NOMO-1 treated with DMSO at 0.1 percent for 48 hours (cell line): ENCODE results near the gene TTC9.
"Not testable (repeated sequence)": the region's sequence is repeated elsewhere in the genome, so short reads cannot be mapped to it uniquely, and the experiment has no call there.

ENCODE experiments used
- DNase-seq: peaks from one replicate; lab custom pipeline; 2025; ENCODE audit not compliant: unreplicated experiment; lab: John Stamatoyannopoulos, UW

TTC9 gene

GRCh38 chr14:70671652-70672644 is 30.2 kb downstream of the TTC9 start:
- DNase-seq = no peak

GRCh38 chr14:70677341-70677740 is 35.6 kb downstream of the TTC9 start:
- DNase-seq = no peak

DNA sequence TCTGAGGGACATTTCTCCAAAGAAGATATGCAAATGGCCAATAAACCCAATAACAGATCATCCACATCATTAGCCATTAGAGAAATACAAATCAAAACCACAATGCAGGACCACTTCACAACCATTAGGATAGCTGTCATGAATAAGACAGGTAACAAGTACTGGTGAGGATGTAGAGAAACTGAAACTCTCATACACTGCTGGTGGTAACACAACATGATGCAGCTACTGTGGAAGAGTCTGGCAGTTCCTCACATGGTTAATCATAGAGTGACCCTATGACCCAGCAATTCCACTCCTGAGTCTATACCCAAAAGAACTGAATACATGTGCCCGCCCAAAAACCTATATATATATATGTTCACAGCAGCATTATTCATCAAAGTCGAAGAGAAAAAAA is 39.0 kb downstream of the TTC9 start:
- DNase-seq = no peak

GRCh38 chr14:70683983-70684382 is 42.3 kb downstream of the TTC9 start:
- DNase-seq = no peak

GRCh38 chr14:70685474-70686197 is 43.9 kb downstream of the TTC9 start:
- no peak for DNase-seq

DNA sequence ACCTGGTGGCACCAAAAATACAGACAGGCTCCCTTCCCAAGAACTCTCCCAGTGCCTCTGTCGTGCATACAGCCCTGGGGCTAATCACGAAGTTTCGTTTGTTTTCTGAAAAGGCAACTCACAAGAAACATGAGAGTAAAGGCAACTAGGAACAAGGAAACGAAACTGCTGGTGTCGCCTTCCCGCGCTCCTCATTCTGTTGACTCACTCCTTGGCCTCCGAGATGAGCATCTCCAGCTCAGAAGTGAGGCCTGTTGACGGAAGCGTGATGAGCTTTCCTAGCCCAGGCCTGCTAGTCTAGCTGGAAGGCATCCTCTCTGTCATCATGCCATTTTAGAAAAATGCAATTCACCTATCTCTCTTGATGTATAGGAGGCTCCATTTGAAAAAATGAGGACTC is 50.5 kb downstream of the TTC9 start:
- DNase-seq = peak; percentile 97

DNA sequence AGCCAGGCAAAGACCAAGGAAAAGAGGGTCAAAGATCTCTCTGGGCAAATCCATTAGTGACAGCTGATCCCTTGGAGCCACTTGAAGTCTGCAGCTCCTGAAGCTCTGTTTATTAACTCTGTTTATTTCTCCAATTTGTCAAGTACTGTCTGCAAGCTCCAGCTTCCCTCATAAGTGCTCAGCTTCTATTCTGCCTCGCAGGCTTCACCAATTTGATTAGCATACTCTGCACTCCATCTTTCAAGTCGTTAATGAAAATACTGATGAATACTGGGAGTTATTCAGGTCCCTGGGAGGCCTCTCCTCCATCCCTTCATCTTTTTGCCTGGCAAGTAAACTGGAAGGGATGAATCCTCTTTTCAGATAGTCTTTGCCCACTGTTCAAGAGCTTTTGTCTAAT is 54.3 kb downstream of the TTC9 start:
- DNase-seq = no peak

DNA sequence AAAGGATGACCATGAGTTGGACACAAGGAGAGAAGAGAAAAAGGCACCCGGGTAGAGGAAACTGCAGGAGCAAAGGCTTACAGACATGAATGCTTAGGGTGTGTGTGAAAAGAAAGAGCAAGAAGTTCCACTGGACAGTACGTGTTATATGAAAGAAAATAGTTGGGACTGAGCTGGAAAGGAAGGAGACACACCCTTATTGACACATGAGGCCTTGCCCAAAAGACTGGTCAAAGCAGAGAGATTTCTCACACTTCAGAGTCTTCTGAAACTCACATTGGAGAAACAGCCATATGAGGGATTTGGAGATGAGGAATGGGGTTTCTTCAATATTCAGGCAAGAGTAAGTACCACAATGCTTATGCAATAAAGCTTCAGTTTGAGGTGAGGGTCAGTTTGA is 56.0 kb downstream of the TTC9 start:
- DNase-seq = no peak

DNA sequence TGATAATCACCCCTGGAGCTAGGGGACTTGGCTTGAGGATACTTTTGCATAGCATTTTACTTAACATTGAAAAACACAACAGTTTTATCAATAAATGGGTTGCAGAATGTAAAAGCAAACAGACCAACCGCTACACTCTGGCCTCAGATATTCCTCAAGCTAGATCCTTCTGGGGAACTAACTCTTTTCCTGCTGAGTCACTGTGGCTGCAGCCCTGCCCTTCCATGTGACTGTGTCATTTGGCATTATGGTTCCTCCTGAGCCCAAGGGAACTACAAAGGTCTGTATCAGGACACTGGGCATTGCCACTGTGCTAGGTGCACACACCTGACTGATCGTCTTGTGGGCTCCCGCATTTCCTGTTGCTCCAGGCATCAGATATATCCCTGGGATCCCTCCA is 56.6 kb downstream of the TTC9 start:
- DNase-seq = peak; percentile 60

- no peak for DNase-seq
Observed at GRCh38 chr14:70699646-70700045, 57.9 kb downstream of the TTC9 start.

GRCh38 chr14:70700955-70701585 is 59.4 kb downstream of the TTC9 start:
- no peak for DNase-seq

- no peak for DNase-seq
Observed at GRCh38 chr14:70701610-70702009, 59.9 kb downstream of the TTC9 start.

GRCh38 chr14:70702161-70702560 is 60.4 kb downstream of the TTC9 start:
- no peak for DNase-seq

DNA sequence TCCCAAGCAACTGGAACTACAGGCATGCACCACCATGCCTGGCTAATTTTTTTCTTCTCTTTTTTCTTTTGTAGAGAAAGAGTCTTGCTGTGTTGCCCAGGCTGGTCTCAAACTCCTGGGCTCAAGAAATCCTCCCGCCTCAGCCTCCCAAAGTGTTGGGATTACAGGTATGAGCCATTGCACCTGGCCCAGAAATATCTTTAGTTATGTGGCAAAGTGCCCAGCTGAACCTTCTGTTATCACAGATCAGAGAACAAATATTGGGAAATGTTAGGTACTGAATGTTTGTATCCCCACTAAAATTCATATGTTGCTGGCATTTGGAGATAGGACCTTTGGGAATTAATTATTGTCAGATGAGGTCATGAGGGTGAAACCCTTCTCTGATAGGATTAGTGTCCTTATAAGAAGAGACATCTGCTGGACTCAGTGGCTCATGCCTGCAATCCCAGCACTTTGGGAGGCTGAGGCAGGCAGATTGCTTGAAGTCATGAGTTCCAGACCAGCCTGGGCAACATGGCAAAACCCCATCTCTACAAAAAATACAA is 62.0 kb downstream of the TTC9 start:
- DNase-seq = not testable (repeated sequence)

DNA sequence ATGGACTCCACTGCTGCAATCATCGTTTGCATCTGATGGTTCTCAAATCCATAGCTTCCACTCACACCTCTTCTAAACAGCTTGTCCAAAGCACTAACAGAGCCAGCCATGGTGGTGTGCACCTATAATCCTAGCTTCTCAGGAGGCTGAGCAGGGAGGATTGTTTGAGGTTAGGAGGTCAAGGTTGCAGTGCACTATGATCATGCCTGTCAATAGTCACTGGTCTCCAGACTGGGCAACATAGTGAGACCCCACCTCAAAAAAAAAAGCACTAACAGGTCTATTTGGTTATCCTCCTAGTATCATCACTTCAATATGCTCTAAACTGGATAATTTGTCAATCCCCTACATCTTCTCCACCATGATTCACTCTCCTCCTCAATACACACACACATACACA is 63.2 kb downstream of the TTC9 start:
- no peak for DNase-seq

DNA sequence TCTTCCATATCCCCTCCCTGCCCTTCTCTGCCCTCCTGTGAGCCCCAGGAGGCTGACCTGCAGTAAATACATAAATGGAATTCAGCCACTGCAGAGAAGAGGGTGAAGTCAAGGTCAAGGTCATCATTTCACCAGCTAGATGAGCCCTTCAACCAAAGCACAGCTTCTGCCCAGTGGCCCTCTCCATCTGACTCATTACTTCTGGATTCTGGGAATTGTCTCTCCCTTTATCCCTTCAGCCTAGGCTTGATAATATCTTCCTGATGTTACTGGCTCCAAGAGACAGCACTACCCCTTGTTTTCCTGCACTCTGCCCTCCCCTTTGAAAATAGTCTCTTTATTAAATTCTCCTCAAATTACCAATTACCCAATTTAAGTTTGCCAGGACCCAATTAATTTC is 64.5 kb downstream of the TTC9 start:
- DNase-seq = no peak

GRCh38 chr14:70707138-70708038 is 65.7 kb downstream of the TTC9 start:
- DNase-seq = peak; percentile 36

- no peak for DNase-seq
Observed at GRCh38 chr14:70708717-70709570, 67.2 kb downstream of the TTC9 start.

GRCh38 chr14:70709726-70710382 is 68.1 kb downstream of the TTC9 start:
- DNase-seq = no peak
